Transverse colon (tissue), 4 donors: ENCODE measurements around the gene ZNF81.

ENCODE experiments used
- EP300 ChIP-seq: sonication (generic); formaldehyde crosslinking; IDR thresholded peaks from one replicate; pipeline ENCODE4 v1.6.1; 2017; ENCODE audit warnings: antibody characterized with exemption, low read depth
- POLR2A ChIP-seq: fragments of 450-650 bp; IDR thresholded peaks from one replicate; pipeline ENCODE4 v1.6.1; 2016; ENCODE audit warnings: antibody characterized with exemption, mild to moderate bottlenecking, moderate library complexity
- POLR2AphosphoS5 ChIP-seq, 3 donors: sonication (generic); formaldehyde crosslinking; IDR thresholded peaks; one replicate each; pipeline ENCODE4 v1.6.1; 2016; ENCODE audit warnings: antibody characterized with exemption in 3 of 3
- TF ChIP-seq, protein P1 (sequence below), 5 experiments: fragments of 200-600 bp in 3 of 5; fragments of 450-650 bp in 2 of 5; sonication (generic) in 3 of 5; IDR thresholded peaks; 1 replicate in 2 of 5; 2 replicates in 3 of 5; pipeline ENCODE4 v1.5.1; 2016 to 2017; ENCODE audit warnings: antibody characterized with exemption in 5 of 5, inconsistent platforms in 3 of 5, mild to moderate bottlenecking in 2 of 5, moderate library complexity in 1 of 5

- TF ChIP-seq, protein P1, sequence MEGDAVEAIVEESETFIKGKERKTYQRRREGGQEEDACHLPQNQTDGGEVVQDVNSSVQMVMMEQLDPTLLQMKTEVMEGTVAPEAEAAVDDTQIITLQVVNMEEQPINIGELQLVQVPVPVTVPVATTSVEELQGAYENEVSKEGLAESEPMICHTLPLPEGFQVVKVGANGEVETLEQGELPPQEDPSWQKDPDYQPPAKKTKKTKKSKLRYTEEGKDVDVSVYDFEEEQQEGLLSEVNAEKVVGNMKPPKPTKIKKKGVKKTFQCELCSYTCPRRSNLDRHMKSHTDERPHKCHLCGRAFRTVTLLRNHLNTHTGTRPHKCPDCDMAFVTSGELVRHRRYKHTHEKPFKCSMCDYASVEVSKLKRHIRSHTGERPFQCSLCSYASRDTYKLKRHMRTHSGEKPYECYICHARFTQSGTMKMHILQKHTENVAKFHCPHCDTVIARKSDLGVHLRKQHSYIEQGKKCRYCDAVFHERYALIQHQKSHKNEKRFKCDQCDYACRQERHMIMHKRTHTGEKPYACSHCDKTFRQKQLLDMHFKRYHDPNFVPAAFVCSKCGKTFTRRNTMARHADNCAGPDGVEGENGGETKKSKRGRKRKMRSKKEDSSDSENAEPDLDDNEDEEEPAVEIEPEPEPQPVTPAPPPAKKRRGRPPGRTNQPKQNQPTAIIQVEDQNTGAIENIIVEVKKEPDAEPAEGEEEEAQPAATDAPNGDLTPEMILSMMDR (IDR thresholded peaks at IDR 0.05), result no peak
- TF ChIP-seq POLR2A (no peak), POLR2AphosphoS5 (IDR thresholded peaks at IDR 0.05) (no peak), EP300 (no peak)
These were observed 119.3 kb downstream of the ZNF81 start for GRCh38 chrX:47956016-47956415.
